ENCODE measurements around the gene TIMM21.

The TIMM21 gene

DNA sequence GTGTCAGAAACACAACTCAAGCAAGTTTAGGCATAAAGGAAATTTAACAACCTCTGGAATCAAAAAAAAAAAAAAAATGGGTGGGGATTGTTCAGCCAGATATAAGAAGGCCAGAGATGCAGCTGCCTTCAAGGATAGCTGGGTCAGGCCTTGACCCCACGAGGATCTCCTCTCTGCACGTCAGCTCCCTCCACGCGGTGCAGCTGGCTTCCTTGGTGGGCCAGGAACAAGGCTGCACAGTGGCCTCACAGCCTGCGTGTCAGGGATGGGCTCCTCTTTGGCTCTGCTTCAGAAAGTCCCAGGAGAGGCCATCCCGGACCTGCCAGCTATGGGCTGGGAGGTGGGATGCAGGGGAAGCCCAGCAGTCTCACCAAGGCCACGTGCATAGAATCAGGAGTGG lies 55.5 kb downstream of the TIMM21 start:
- Histone ChIP-seq H3K9me3 (ENCODE audit: control insufficient read depth in 2 of 2, low read length in 2 of 2) (no peaks in the 10 kb centered on the region), H3K27ac (ENCODE audit: low read depth in 2 of 2, low read length in 2 of 2) (no peak overlapping the region), H3K27me3 (ENCODE audit: control insufficient read depth in 2 of 2, insufficient read depth in 2 of 2, low read length in 2 of 2) (no peaks in the 10 kb centered on the region), H3K4me3 (ENCODE audit: low read length in 2 of 2) (no peak overlapping the region), H3K36me3 (ENCODE audit: control insufficient read depth in 2 of 2, insufficient read depth in 2 of 2, low read length in 2 of 2) (no peaks in the 10 kb centered on the region), H3K4me1 (ENCODE audit: control insufficient read depth in 2 of 2, insufficient read depth in 2 of 2, low read length in 2 of 2) (peaks cover 0 to 5% of the 10 kb centered on the region in 2 donors), H3K9ac (ENCODE audit: low read depth in 1 of 2, low read length in 2 of 2) (no peak overlapping the region)

DNA sequence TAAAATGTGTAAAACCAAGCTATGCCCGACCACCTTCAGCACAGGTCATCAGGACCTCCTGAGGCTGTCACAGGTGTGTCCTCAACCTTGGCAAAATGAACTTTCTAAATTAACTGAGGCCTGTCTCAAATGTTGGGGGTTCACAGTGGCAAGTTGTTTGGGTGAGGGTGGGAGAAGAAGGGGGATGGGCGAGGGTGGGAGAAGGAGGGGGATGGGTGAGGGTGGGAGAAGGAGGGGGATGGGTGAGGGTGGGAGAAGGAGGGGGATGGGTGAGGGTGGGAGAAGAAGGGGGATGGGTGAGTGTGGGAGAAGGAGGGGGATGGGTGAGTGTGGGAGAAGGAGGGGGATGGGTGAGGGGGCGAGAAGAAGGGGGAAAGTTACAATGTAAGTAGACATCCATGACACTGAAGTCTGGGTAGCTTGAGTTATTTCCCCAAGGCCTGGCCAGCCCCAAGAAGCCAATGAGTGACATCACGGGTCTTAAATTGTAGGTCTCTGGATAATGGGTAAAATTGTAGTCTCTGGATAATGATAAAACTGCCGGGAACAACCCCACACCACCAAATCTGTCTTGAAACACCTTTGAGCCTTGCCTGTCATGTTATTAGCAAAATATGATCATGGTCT lies 56.3 kb downstream of the TIMM21 start:
- no peaks in the 10 kb centered on the region for H3K27me3 ChIP-seq (ENCODE audit: control insufficient read depth in 2 of 2, insufficient read depth in 2 of 2, low read length in 2 of 2)
- peaks cover 0 to 5% of the 10 kb centered on the region in 2 donors for H3K4me1 ChIP-seq (ENCODE audit: control insufficient read depth in 2 of 2, insufficient read depth in 2 of 2, low read length in 2 of 2)
- no peaks in the 10 kb centered on the region for H3K36me3 ChIP-seq (ENCODE audit: control insufficient read depth in 2 of 2, insufficient read depth in 2 of 2, low read length in 2 of 2)
- no peak overlapping the region for H3K27ac ChIP-seq (ENCODE audit: low read depth in 2 of 2, low read length in 2 of 2)
- H3K9me3 ChIP-seq (ENCODE audit: control insufficient read depth in 2 of 2, low read length in 2 of 2): no peaks in the 10 kb centered on the region
- H3K4me3 ChIP-seq (ENCODE audit: low read length in 2 of 2): no peak overlapping the region
- no peak overlapping the region for H3K9ac ChIP-seq (ENCODE audit: low read depth in 1 of 2, low read length in 2 of 2)

Data from mucosa of rectum (tissue), 2 donors.